NT2/D1 (cell line): ENCODE measurements around the gene VRK1.

Source experiments
- SUZ12 ChIP-seq: IDR thresholded peaks from 2 replicates; pipeline ENCODE4 v1.6.1; 2011; ENCODE audit not compliant: insufficient read length, insufficient read depth; ENCODE audit errors: extremely low read depth
- YY1 ChIP-seq: IDR thresholded peaks from 2 replicates; pipeline ENCODE4 v1.6.1; 2011; ENCODE audit not compliant: insufficient read length, insufficient read depth
- ZNF274 ChIP-seq: IDR thresholded peaks from 2 replicates; pipeline ENCODE4 v1.6.1; 2011; ENCODE audit warnings: mild to moderate bottlenecking, low read depth, low read length

DNA sequence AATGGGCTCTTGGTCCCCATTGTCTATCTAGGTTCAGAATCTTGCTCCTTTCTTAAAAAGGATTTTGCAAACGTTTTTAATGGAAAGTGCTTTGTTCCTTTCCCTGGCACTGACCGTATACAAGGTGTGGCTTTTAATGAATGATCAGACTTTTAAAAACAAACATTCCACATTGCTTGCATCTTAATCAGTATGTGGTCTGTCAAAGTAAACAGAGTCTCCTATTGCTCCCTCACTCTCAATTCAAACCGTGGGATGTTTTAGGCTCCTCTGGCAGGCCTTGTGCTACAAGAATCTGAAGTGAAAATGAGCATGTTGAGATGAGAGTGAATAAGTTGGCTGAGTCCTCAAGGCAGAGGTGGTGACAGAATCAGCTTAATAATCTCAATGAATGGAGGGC is 107.0 kb downstream of the VRK1 start:
- TF ChIP-seq YY1 = no peak
- TF ChIP-seq SUZ12 = no peak
- no peak for TF ChIP-seq ZNF274
